ENCODE data around the gene MYRF. TPM values are rescaled to one million over a fixed set of nuclear protein-coding genes. Genes with fewer than 3 reads are reported as not detected.

The MYRF gene
- 95.5 and 239 TPM in 2 replicates for total RNA-seq (2011; cell fraction: chromatin; rRNA removed; ENCODE audit: low replicate concordance)
- total RNA-seq (2011; cell fraction: nucleolus; rRNA removed) = 109 and 132 TPM in 2 replicates
- total RNA-seq (2011; cell fraction: nucleoplasm; rRNA removed) = 92.2 and 107 TPM in 2 replicates
- total RNA-seq (2014; rRNA removed) (7.1 and 11.0 TPM in 2 replicates), total RNA-seq (2014; rRNA removed; fragmentation: Illumina TruSeq; extraction: Trizol) (2.6 and 3.3 TPM in 2 replicates), total RNA-seq (2015; rRNA removed; fragmentation: Illumina TruSeq; extraction: Trizol) (4.0 and 4.1 TPM in 2 replicates), total RNA-seq (2021) (21.4 and 25.8 TPM in 2 replicates), polyA plus RNA-seq (2011; rRNA removed) (10.4 and 16.6 TPM in 2 replicates), polyA plus RNA-seq (2014; fragmentation: Illumina TruSeq; extraction: Trizol) (14.7 and 17.8 TPM in 2 replicates), polyA plus RNA-seq (2014; fragmentation: Nextera tagmentation; extraction: Ambion mirVana) (1 to 10 TPM; 2.3 TPM), polyA plus RNA-seq (2014; rRNA removed) (15.6 and 17.4 TPM in 2 replicates), polyA minus RNA-seq (2011; rRNA and poly(A)+ RNA removed) (6.8 and 8.5 TPM in 2 replicates), Bru-seq, nascent RNA (percentile 58 among the genes with signal in this experiment), BruChase-seq, experiment 1, labeled RNA remaining after a 2-hour chase (percentile 53 among the genes with signal in this experiment), BruChase-seq, experiment 2, labeled RNA remaining after a 6-hour chase (percentile 59 among the genes with signal in this experiment)
- polyA plus RNA-seq (2011; cell fraction: cytosol; rRNA removed) = 13.6 and 26.3 TPM in 2 replicates
- polyA plus RNA-seq (2011; cell fraction: nucleus; rRNA removed) = 104 and 152 TPM in 2 replicates
- 14.8 and 25.8 TPM in 2 replicates for polyA plus RNA-seq (2012)
- 22.7 and 23.9 TPM in 2 replicates for polyA minus RNA-seq (2011; cell fraction: cytosol; rRNA and poly(A)+ RNA removed)
- 32.4 and 34.1 TPM in 2 replicates for polyA minus RNA-seq (2011; cell fraction: nucleus; rRNA and poly(A)+ RNA removed)
- long read RNA-seq, experiment 1, partial matches to known transcripts = 31 of 58 reads
- long read RNA-seq, experiment 1, other reads (novel, unspliced or antisense) = 27 of 58 reads
- long read RNA-seq, experiment 2, partial matches to known transcripts = 3 of 16 reads
- long read RNA-seq, experiment 2, other reads (novel, unspliced or antisense) = 13 of 16 reads
- long read RNA-seq, experiment 3, partial matches to known transcripts = 2 of 2 reads
- long read RNA-seq, experiment 3, other reads (novel, unspliced or antisense) = 0 of 2 reads

DNA sequence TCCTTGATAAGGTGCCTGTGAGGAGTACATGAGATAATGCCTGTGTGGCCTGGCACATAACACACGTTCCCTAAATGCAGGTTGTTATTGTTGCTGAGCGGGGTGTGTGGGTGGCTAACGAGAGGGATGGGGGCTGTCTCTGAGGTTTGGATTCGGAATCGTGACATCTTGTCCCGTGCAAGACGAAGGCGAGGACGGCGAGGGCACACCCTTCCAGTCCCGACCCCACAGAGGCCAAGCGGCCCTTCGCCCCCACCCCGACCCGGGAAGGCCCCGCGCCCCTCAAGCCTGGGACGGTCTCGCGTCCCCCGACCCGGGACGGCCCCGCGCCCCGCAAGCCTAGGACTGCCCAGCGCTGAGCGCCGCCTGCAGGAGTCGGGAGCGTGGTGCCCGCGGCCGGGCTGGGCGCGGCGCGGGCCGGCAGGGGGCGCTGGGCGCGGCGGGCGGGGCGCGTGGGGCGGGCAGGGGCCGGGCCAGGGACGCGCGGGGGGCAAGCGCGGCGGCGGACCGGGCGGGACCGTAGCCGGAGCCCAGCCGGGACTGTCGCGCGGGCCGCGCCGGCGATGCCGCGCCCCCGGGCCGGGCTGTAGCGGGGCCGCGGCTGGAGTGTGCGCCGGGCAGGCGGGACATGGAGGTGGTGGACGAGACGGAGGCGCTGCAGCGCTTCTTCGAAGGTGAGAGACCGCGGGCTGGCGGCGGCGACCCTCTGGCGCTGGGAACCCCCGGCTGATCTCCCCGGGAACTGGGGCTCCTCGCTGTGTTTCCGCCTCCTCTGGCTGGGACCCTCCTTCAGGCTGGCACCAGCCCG, at the start of gene MYRF:
TSS of gene MYRF (plus strand) at position 520 of the 808 bp plus-strand sequence. CDS start at position 629, 109 bp downstream.
- Histone ChIP-seq H3K4me2 (ENCODE audit: insufficient read depth, low read length) (peak within 1 kb of the TSS; percentile 81), H3K79me2 (ENCODE audit: control insufficient read depth, insufficient read depth, low read length) (peaks cover 43% of the 10 kb centered on the region), H2AFZ (ENCODE audit: low read depth, low read length) (peak within 1 kb of the TSS; percentile 83), H3K27me3 (ENCODE audit: control insufficient read depth in 2 of 2, insufficient read depth in 2 of 2, low read length in 2 of 2) (no peaks in the 10 kb centered on the region), H3K9me1 (ENCODE audit: control insufficient read depth, insufficient read depth, low read length) (no peaks in the 10 kb centered on the region), H3K9ac (ENCODE audit: insufficient read depth in 1 of 2, low read depth in 2 of 2, low read length in 2 of 2) (peak within 1 kb of the TSS; percentile 72 to 96), H4K20me1 (replicated peaks; ENCODE audit: control insufficient read depth, insufficient read depth, low read length) (no peaks in the 10 kb centered on the region), H3K4me1 (replicated peaks in 1 of 2; ENCODE audit: control insufficient read depth in 2 of 2, insufficient read depth in 2 of 2, low read length in 2 of 2) (peaks cover 84 to 93% of the 10 kb centered on the region in 2 experiments), H3K4me3 (peak within 1 kb of the TSS; percentile 56), H3K27ac (ENCODE audit: extremely low read depth, low read depth, low read length) (peak within 1 kb of the TSS; percentile 63), H3K36me3 (ENCODE audit: control insufficient read depth, insufficient read depth, low read length) (no peaks in the 10 kb centered on the region), H3K9me3 (replicated peaks; ENCODE audit: control insufficient read depth, insufficient read depth, low read depth, low read length) (no peaks in the 10 kb centered on the region)
- ATAC-seq (peak; percentile 55), FAIRE-seq (no peak), DNase-seq (ENCODE audit: extremely low read depth in 1 of 4, low spot score in 3 of 4) (peak; percentile 79 to 88 (median 85))
- ChIA-PET POLR2A (no interaction called here), CTCF (ENCODE audit: low intra/inter-chr PET ratio) (interaction anchor here (0.8 to 1.0 kb wide), 2 partner anchors 25 to 36 kb away, joined by 3 to 4 read pairs; no protein-coding TSS in a partner anchor)
- BruUV-seq (replicated peaks) = no TSS peak
- in situ Hi-C loops (cut with MboI) (no loop called here), intact Hi-C loops (cut with micrococcal nuclease) (no loop called here)
- 2% methylated on average over 35 of the region's 93 CpGs for WGBS (ENCODE audit: insufficient coverage, low coverage, missing lambda C conversion rate)
- TF ChIP-seq, protein P1, sequence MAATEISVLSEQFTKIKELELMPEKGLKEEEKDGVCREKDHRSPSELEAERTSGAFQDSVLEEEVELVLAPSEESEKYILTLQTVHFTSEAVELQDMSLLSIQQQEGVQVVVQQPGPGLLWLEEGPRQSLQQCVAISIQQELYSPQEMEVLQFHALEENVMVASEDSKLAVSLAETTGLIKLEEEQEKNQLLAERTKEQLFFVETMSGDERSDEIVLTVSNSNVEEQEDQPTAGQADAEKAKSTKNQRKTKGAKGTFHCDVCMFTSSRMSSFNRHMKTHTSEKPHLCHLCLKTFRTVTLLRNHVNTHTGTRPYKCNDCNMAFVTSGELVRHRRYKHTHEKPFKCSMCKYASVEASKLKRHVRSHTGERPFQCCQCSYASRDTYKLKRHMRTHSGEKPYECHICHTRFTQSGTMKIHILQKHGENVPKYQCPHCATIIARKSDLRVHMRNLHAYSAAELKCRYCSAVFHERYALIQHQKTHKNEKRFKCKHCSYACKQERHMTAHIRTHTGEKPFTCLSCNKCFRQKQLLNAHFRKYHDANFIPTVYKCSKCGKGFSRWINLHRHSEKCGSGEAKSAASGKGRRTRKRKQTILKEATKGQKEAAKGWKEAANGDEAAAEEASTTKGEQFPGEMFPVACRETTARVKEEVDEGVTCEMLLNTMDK (IDR thresholded peaks at IDR 0.05; ENCODE audit: borderline replicate concordance, insufficient read depth, low read depth, low read length, poor library complexity, severe bottlenecking) = peak; percentile 99
- TF ChIP-seq MYC (IDR thresholded peaks at IDR 0.05; ENCODE audit: low read depth, low read length) (peak; percentile 55; the same call in 1 of the 2 replicates), MYC (CRISPR knock-in tag; IDR thresholded peaks at IDR 0.05; ENCODE audit: borderline replicate concordance, low read depth) (no peak), HOXB6 (CRISPR knock-in tag; IDR thresholded peaks at IDR 0.05; ENCODE audit: borderline replicate concordance) (no peak), TOE1 (IDR thresholded peaks at IDR 0.05; ENCODE audit: borderline replicate concordance) (no peak), TOE1 (CRISPR knock-in tag; IDR thresholded peaks at IDR 0.05; ENCODE audit: borderline replicate concordance, low read depth) (no peak), ZNF79 (CRISPR knock-in tag; IDR thresholded peaks at IDR 0.05; ENCODE audit: low read depth) (no peak), POLR3G (IDR thresholded peaks at IDR 0.05; ENCODE audit: extremely low read depth, insufficient read length, insufficient replicate concordance) (no peak), POU5F1 (IDR thresholded peaks at IDR 0.05; ENCODE audit: borderline replicate concordance, low read depth, low read length, partially characterized antibody) (no peak), HDGF (IDR thresholded peaks at IDR 0.05) (no peak)
- TF ChIP-seq, protein P2, sequence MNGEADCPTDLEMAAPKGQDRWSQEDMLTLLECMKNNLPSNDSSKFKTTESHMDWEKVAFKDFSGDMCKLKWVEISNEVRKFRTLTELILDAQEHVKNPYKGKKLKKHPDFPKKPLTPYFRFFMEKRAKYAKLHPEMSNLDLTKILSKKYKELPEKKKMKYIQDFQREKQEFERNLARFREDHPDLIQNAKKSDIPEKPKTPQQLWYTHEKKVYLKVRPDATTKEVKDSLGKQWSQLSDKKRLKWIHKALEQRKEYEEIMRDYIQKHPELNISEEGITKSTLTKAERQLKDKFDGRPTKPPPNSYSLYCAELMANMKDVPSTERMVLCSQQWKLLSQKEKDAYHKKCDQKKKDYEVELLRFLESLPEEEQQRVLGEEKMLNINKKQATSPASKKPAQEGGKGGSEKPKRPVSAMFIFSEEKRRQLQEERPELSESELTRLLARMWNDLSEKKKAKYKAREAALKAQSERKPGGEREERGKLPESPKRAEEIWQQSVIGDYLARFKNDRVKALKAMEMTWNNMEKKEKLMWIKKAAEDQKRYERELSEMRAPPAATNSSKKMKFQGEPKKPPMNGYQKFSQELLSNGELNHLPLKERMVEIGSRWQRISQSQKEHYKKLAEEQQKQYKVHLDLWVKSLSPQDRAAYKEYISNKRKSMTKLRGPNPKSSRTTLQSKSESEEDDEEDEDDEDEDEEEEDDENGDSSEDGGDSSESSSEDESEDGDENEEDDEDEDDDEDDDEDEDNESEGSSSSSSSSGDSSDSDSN (IDR thresholded peaks at IDR 0.05; ENCODE audit: borderline replicate concordance in 1 of 2, low read depth in 2 of 2, low read length in 2 of 2) = no peak

Data from K562 (cell line).